Right lobe of liver (tissue), 4 donors: ENCODE results near the gene TTC38.

Source experiments
- CTCF ChIP-seq, 4 donors: fragments of 200-600 bp in 3 of 4; fragments of 450-650 bp in 1 of 4; IDR thresholded peaks; one replicate each; pipeline versions ENCODE4 v1.5.1 to v1.8.0; 2016 to 2022; ENCODE audit warnings: antibody characterized with exemption in 4 of 4, mild to moderate bottlenecking in 2 of 4
- POLR2A ChIP-seq: fragments of 450-650 bp; IDR thresholded peaks from one replicate; pipeline ENCODE4 v1.6.1; 2017; ENCODE audit warnings: antibody characterized with exemption, mild to moderate bottlenecking
- donor health status: DM: no; HTN: no; CAD: no.
- donor health status: DM: no; HTN: no; CAD: no.
- donor health status: DM: no; HTN: yes; CAD: no.

GRCh38 chr22:46339956-46340355 is 72.1 kb downstream of the TTC38 start:
- no peak for TF ChIP-seq CTCF (IDR thresholded peaks at IDR 0.05)
- TF ChIP-seq POLR2A = no peak
